Measurements from ENCODE around the gene LDB1. TPM values are rescaled to one million over a fixed set of nuclear protein-coding genes. Genes with fewer than 3 reads are reported as not detected.

The LDB1 gene
- 32.9 to 44.4 TPM (median 40.0 TPM) in 5 replicates for total RNA-seq (2022; extraction: Qiagen RNA extraction; ENCODE audit: low read depth)

GRCh38 chr10:102120142-102120990 lies at the start of gene LDB1:
TSS of gene LDB1 (minus strand) at chr10:102120368. CDS start at chr10:102120110, 258 bp downstream.

GRCh38 chr10:102151774-102152544 lies 31.8 kb upstream of the LDB1 start, which contains the start of gene NOLC1:
TSS of gene NOLC1 (plus strand) at chr10:102152389. CDS start at chr10:102152411, 22 bp downstream.

GRCh38 chr10:102132563-102133372 lies 12.6 kb upstream of the LDB1 start, which contains the start of gene PPRC1:
TSS of gene PPRC1 (plus strand) at chr10:102133040. CDS start at chr10:102133069, 29 bp downstream.

GRCh38 chr10:102064868-102065560 lies 55.2 kb downstream of the LDB1 start, which contains the start of gene HPS6:
TSS of gene HPS6 (plus strand) at chr10:102065349. CDS start at chr10:102065475, 126 bp downstream.

Other genes starting within 250 kb of the LDB1 start
- gene ARMH3, start 64.2 kb downstream of the LDB1 start, total RNA-seq (2022; extraction: Qiagen RNA extraction; ENCODE audit: low read depth), result 11.9 to 12.7 TPM (median 12.6 TPM) in 5 replicates
- 28.9 to 36.0 TPM (median 34.4 TPM) in 5 replicates for gene HPS6, start 55.0 kb downstream of the LDB1 start, total RNA-seq (2022; extraction: Qiagen RNA extraction; ENCODE audit: low read depth)
- gene PPRC1, start 12.7 kb upstream of the LDB1 start, total RNA-seq (2022; extraction: Qiagen RNA extraction; ENCODE audit: low read depth), result 54.6 to 69.2 TPM (median 61.3 TPM) in 5 replicates
- gene NOLC1, start 32.0 kb upstream of the LDB1 start, total RNA-seq (2022; extraction: Qiagen RNA extraction; ENCODE audit: low read depth), result 198 to 200 TPM (median 200 TPM) in 5 replicates
- 0.22 to 0.39 TPM (median 0.23 TPM) in 5 replicates for gene ELOVL3, start 105.9 kb upstream of the LDB1 start, total RNA-seq (2022; extraction: Qiagen RNA extraction; ENCODE audit: low read depth)
- 0.25 to 0.37 TPM (median 0.30 TPM) in 4 of 5 replicates, not detected in the other for gene PITX3, start 121.1 kb upstream of the LDB1 start, total RNA-seq (2022; extraction: Qiagen RNA extraction; ENCODE audit: low read depth)
- gene GBF1, start 125.2 kb upstream of the LDB1 start, total RNA-seq (2022; extraction: Qiagen RNA extraction; ENCODE audit: low read depth), result 20.4 to 29.7 TPM (median 27.3 TPM) in 5 replicates

Measured in A549 treated with DMSO at 1 μM for 4 hours (cell line).